ENCODE measurements around the gene WDR27. TPM values are rescaled to one million over a fixed set of nuclear protein-coding genes. Genes with fewer than 3 reads are reported as not detected.

Gene WDR27
- total RNA-seq, 2 donors from 2014 or later, result 17.8 to 53.1 TPM

DNA sequence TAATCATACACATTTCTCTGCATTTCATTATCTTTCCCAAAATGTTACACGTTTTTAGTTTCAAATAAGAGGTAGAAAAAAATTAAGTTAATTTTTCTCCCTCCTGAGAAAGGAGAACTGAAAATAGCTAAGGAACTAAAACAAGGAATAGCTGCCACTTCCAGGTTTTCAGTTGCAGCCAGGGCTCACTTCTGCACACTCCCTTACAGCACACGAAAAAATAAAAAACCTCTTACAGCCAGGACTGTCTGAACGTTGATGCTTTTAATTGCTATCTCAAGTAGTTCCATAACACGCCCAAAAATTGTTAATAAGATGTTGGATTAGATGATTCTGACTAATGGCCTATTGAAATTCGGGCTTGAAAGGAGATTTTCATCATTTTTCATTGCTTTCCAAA is 294.5 kb downstream of the WDR27 start:
- intact Hi-C loops (cut with DNase I), result no loop called here
- TF ChIP-seq CTCF (IDR thresholded peaks at IDR 0.05), result no peak
- TF ChIP-seq POLR2A (IDR thresholded peaks at IDR 0.05), result no peak
- TF ChIP-seq POLR2AphosphoS5 (IDR thresholded peaks at IDR 0.05), result no peak
- Histone ChIP-seq H3K36me3 (no peaks in the 10 kb centered on the region), H3K27ac (no peak overlapping the region), H3K27me3 (replicated peaks; ENCODE audit: insufficient read depth) (no peaks in the 10 kb centered on the region), H3K9me3 (no peaks in the 10 kb centered on the region), H3K4me1 (replicated peaks) (no peaks in the 10 kb centered on the region), H3K4me3 (no peak overlapping the region)
- 27% methylated on average over 5 of the region's 5 CpGs for WGBS
- no peak for DNase-seq (ENCODE audit: low spot score)

Other genes starting within 250 kb of the WDR27 start
- 10 to 100 TPM; 23.6 to 41.8 TPM for gene C6orf120, start 97 bp upstream of the WDR27 start, total RNA-seq
- 10 to 100 TPM; 45.9 to 50.4 TPM for gene PHF10, start 22.5 kb upstream of the WDR27 start, total RNA-seq
- 1 to 10 TPM; 2.2 to 7.2 TPM for gene DYNLT2, start 49.5 kb upstream of the WDR27 start, total RNA-seq
- 10 to 100 TPM; 23.7 to 33.2 TPM for gene ERMARD, start 49.6 kb upstream of the WDR27 start, total RNA-seq

Data from prostate gland (tissue), 2 donors.